CD4-positive, CD25-positive, alpha-beta regulatory T cell (primary cell): Measurements from ENCODE around the gene EVX1. TPM values are rescaled to one million over a fixed set of nuclear protein-coding genes. Genes with fewer than 3 reads are reported as not detected.

Experiments used
- ATAC-seq, 2 donors: fragments of 150-1000 bp; cut with Tn5 transposase; one replicate each; pipeline ENCODE4 v1.10.0; 2021; ENCODE audit warnings: low read depth in 2 of 2, moderate number of reproducible peaks in 2 of 2, moderate library complexity in 1 of 2
- DNase-seq, 3 donors: peaks; one replicate each; pipeline versions ENCODE4 v3.0.0 to v3.0.0-alpha.2; 2012 to 2022; ENCODE audit warnings: mixed read lengths in 1 of 3
- H3K27ac ChIP-seq: one replicate; pipeline ENCODE4 v1.7.0; 2013; ENCODE audit warnings: mild to moderate bottlenecking, low read length; ENCODE audit not compliant: insufficient read depth, poor library complexity, severe bottlenecking
- H3K27me3 ChIP-seq: one replicate; pipeline ENCODE4 v1.7.0; 2013; ENCODE audit warnings: low read length; ENCODE audit not compliant: control insufficient read depth, insufficient read depth
- H3K36me3 ChIP-seq: one replicate; pipeline ENCODE4 v1.7.0; 2013; ENCODE audit warnings: mild to moderate bottlenecking, low read length, moderate library complexity; ENCODE audit not compliant: control insufficient read depth, insufficient read depth
- H3K4me1 ChIP-seq: 2 replicates; pipeline ENCODE4 v1.7.0; 2013; ENCODE audit warnings: mild to moderate bottlenecking, low read length; ENCODE audit not compliant: insufficient read depth, control insufficient read depth, poor library complexity, severe bottlenecking
- H3K4me3 ChIP-seq: one replicate; pipeline ENCODE4 v1.7.0; 2013; ENCODE audit warnings: low read depth, mild to moderate bottlenecking, low read length, moderate library complexity
- H3K9me3 ChIP-seq, 2 experiments: 1 replicate in 1 of 2; 2 replicates in 1 of 2; pipeline ENCODE4 v1.7.0; 2013; ENCODE audit warnings: low read length in 2 of 2, mild to moderate bottlenecking in 1 of 2, moderate library complexity in 1 of 2; ENCODE audit not compliant: control insufficient read depth in 2 of 2
- H3K27ac Mint-ChIP-seq, 3 donors: one replicate each; pipeline ENCODE4 v1.8.0; 2020 to 2022; ENCODE audit warnings: mild to moderate bottlenecking in 3 of 3, mixed read lengths in 3 of 3, moderate library complexity in 2 of 3
- H3K27me3 Mint-ChIP-seq: one replicate; pipeline ENCODE4 v1.8.0; 2022; ENCODE audit warnings: mild to moderate bottlenecking, mixed read lengths
- H3K36me3 Mint-ChIP-seq: one replicate; pipeline ENCODE4 v1.8.0; 2020; ENCODE audit warnings: mixed read lengths
- H3K4me1 Mint-ChIP-seq, 4 donors: one replicate each; pipeline ENCODE4 v1.8.0; 2020 to 2022; ENCODE audit warnings: mixed read lengths in 4 of 4, mild to moderate bottlenecking in 1 of 4
- H3K4me3 Mint-ChIP-seq, 4 donors: one replicate each; pipeline ENCODE4 v1.8.0; 2020 to 2022; ENCODE audit warnings: mild to moderate bottlenecking in 4 of 4, mixed read lengths in 4 of 4, moderate library complexity in 3 of 4
- H3K9me3 Mint-ChIP-seq, 7 donors: one replicate each; pipeline ENCODE4 v1.8.0; 2020 to 2022; ENCODE audit warnings: mixed read lengths in 7 of 7, mild to moderate bottlenecking in 3 of 7, moderate library complexity in 2 of 7
- polyA plus RNA-seq, 4 donors: library from polyadenylated mRNA; unstranded; fragments of 300-500 nt; fragmentation: Illumina TruSeq; gene quantifications; one replicate each; pipeline ENCODE4 v1.2.3, GENCODE V29; 2021
- total RNA-seq: library from RNA; stranded (reverse); gene quantifications from one replicate; pipeline ENCODE4 v1.2.3, GENCODE V29; 2022

The EVX1 gene
- total and polyA plus RNA-seq, 5 donors from 2014 or later: not detected

DNA sequence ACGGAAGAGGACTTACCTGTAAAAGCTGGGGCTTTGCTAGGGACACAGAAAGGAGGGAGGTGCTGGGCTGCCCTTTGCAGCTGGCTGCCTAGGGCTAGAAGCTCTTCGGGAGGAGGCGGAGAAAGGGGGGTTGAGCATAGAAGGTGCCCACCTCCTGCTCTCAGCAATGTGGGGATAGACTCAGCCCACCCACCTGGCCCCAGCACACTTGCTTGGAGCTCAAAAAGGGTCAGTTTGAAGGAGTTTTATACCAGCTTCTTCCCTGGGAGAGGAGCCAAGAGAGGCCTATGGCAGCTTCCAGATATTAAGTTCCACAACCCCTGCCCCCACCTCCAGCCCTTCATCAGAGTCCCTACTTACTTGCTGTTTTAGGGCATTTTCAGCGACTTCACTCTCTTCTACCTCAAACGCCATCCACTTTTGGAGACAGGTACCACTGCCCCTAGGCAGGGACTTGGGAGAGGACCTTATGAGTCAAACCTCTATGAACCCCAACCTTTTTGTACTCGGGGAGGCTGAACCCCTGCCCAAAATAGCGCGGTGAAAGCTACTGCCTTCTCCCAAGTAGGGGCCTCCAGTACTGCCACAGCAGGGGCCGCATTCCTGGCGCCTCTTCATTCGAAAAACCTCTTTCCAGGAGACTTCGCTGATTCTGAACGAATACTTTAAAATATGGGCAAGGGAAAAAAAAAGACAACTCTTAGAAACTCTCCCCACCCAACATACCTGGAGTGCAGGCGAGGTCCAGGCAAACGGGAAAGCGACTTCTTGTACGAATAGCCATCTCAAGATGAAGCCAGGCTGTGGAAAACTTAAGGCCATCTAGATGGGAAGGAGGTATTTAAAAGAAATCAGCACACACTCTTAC is 1.2 kb upstream of the EVX1 start:
- peaks cover 86% of the 10 kb centered on the region for H3K27me3 Mint-ChIP-seq
- H3K9me3 ChIP-seq: no peaks in the 10 kb centered on the region

DNA sequence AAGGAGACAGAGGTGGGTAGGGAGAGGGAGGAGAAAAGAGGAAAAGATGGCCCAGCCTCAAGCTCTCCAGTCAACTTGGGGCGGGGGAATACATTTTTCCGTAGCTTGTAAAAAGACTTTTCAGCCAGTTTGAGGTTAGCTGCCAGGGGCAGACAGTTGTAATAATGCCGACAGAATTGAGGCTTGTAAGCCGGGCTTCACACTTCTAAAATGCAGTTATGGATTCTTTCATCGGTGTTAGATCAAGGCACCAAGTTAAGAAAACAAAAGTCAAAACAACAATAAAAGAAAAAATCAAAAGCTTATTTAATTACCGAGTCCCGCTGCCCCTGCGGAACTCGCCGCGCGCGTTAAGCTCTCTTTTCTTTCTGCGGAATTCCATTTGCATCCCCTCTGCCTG is 448 bp upstream of the EVX1 start:
- Histone ChIP-seq H3K4me1 (peaks cover 9% of the 10 kb centered on the region), H3K9me3 (no peaks in the 10 kb centered on the region), H3K4me3 (no peak overlapping the region), H3K27ac (no peak overlapping the region), H3K36me3 (no peaks in the 10 kb centered on the region), H3K27me3 (peaks cover 32% of the 10 kb centered on the region)
- Mint-ChIP-seq H3K27me3 (peaks cover 86% of the 10 kb centered on the region), H3K9me3 (peaks cover 0 to 3% (median 0%) of the 10 kb centered on the region in 7 donors), H3K4me3 (peak overlapping the region in 3 of 4 donors; percentile 8 to 68 (median 60)), H3K36me3 (no peaks in the 10 kb centered on the region), H3K4me1 (peaks cover 0 to 36% (median 10%) of the 10 kb centered on the region in 4 donors), H3K27ac (peak overlapping the region in 1 of 3 donors; percentile 32)
- no peak for DNase-seq
- no peak for ATAC-seq

More for the DNA sequence above, 1.2 kb upstream of the EVX1 start:
- Histone ChIP-seq H3K4me1 (peaks cover 9% of the 10 kb centered on the region), H3K4me3 (no peak overlapping the region), H3K27ac (no peak overlapping the region), H3K36me3 (no peaks in the 10 kb centered on the region), H3K27me3 (peaks cover 34% of the 10 kb centered on the region)
- ATAC-seq: no peak
- H3K9me3 Mint-ChIP-seq: peaks cover 0 to 2% (median 0%) of the 10 kb centered on the region in 7 donors
- peaks cover 0 to 36% (median 10%) of the 10 kb centered on the region in 4 donors for H3K4me1 Mint-ChIP-seq
- H3K36me3 Mint-ChIP-seq: no peaks in the 10 kb centered on the region
- no peak overlapping the region for H3K27ac Mint-ChIP-seq
- no peak for DNase-seq
- H3K4me3 Mint-ChIP-seq: no peak overlapping the region

DNA sequence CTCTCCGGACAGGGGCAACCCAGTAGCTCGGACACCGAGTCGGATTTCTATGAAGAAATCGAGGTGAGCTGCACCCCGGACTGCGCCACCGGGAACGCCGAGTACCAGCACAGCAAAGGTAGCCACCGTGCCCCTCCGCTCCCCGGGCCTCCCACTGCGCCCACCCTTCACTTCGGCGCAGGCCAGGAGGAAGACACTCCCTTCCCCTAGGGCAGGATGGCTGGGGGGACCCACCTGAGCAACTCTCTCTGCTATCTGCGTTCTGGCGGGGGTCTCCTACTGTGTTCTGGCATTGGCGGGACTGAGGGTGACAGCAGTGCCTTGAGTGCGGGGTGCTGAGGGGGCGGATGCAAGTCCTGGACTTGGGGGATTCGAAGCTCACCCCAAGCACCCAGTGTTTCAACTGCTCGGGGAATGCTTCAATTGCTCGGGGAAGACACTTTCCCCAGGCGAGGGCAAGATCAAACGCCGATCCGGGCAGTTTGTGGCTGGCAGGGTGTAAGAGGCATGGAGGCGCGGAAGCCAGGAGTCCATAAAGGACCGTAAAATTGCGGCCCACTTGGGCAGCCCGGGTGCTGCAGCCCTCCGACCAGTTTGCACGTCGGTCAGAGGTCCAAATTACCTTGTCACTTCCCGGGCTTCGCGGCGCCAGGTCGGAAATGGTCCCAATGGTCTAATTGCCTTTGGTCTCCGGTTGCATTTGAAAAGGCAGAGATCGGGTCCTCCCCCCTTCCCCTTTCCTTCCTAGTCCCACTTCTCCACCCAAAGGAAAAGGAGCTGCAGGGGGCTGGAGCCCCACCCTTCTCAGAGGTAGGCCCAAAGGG is 950 bp downstream of the EVX1 start:
- Histone ChIP-seq H3K4me1 (peaks cover 9% of the 10 kb centered on the region), H3K9me3 (no peaks in the 10 kb centered on the region), H3K4me3 (no peak overlapping the region), H3K36me3 (no peaks in the 10 kb centered on the region), H3K27me3 (peaks cover 33% of the 10 kb centered on the region), H3K27ac (no peak overlapping the region)
- H3K27ac Mint-ChIP-seq: peak overlapping the region in 1 of 3 donors; percentile 55
- H3K9me3 Mint-ChIP-seq: peaks cover 0 to 3% (median 0%) of the 10 kb centered on the region in 7 donors
- H3K27me3 Mint-ChIP-seq: peaks cover 86% of the 10 kb centered on the region
- DNase-seq (no peak), ATAC-seq (no peak)
- peaks cover 0 to 36% (median 10%) of the 10 kb centered on the region in 4 donors for H3K4me1 Mint-ChIP-seq
- peak overlapping the region in 2 of 4 donors; percentile 13 to 53 for H3K4me3 Mint-ChIP-seq
- no peaks in the 10 kb centered on the region for H3K36me3 Mint-ChIP-seq

DNA sequence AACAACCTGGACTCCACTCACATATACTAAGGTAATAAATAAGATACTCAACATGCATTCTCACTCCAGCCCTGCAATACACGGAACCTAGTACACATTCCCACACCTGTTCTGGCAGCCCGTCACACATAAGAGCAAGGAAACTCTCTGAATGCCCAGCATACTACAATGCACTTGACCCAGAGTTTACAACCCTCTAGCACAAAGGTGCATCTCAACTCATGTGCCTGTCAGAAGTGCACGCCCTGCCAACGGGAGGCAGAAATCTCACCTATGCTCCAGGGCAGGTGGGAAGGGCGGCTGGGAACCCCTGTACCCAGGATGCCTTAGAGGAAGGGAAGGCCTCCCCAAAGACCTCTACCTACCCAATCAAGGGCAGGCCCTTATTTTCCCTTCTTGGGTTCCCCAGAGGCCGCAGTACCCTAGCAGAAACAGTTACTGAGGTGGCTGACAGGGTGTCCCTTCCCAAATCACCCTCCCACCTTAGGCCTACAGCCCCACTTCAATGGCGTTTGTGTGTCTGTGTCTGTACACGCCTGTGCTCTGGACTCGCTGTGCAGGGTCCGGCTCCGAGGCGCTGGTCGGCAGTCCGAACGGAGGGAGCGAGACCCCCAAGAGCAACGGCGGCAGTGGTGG is 2.0 kb downstream of the EVX1 start:
- Histone ChIP-seq H3K27me3 (peaks cover 37% of the 10 kb centered on the region), H3K4me1 (peaks cover 9% of the 10 kb centered on the region), H3K9me3 (no peaks in the 10 kb centered on the region), H3K36me3 (no peaks in the 10 kb centered on the region), H3K4me3 (no peak overlapping the region), H3K27ac (no peak overlapping the region)
- ATAC-seq (no peak), DNase-seq (no peak)
- H3K27ac Mint-ChIP-seq: peak overlapping the region in 1 of 3 donors; percentile 52
- H3K4me3 Mint-ChIP-seq: peak overlapping the region in 2 of 4 donors; percentile 12 to 65
- peaks cover 90% of the 10 kb centered on the region for H3K27me3 Mint-ChIP-seq
- H3K9me3 Mint-ChIP-seq: peaks cover 0 to 3% (median 0%) of the 10 kb centered on the region in 7 donors
- H3K36me3 Mint-ChIP-seq: no peaks in the 10 kb centered on the region
- peaks cover 0 to 38% (median 10%) of the 10 kb centered on the region in 4 donors for H3K4me1 Mint-ChIP-seq

DNA sequence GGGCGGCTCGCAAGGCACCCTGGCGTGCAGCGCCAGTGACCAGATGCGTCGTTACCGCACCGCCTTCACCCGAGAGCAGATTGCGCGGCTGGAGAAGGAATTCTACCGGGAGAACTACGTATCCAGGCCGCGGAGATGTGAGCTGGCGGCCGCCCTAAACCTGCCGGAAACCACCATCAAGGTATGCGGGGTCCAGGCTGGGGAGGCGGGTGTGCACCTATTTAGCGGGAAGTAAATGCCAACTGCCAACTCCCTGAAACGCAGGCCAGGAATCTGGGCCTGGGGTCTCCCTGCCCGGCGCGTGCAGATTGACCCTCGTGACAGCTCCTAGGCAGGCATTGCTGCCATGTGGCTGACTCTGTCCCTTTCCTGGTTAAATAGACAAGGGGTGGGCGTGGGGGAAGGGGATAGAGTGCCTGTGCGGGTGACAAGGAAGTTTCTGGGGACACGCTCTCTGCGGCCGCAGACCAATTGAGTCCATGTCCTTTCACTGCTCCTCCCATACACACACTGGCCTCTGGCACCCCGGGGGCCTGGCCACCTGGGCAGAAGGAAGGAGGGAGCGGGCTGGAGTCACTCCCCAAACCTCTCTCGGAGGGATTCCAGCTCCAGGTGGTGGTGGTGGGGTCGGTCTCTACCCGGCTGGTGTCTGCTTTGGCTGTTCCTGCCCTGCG is 2.7 kb downstream of the EVX1 start:
- Mint-ChIP-seq H3K4me1 (peaks cover 0 to 39% (median 8%) of the 10 kb centered on the region in 4 donors), H3K27me3 (peaks cover 91% of the 10 kb centered on the region), H3K27ac (no peak overlapping the region), H3K4me3 (peak overlapping the region in 1 of 4 donors; percentile 65), H3K9me3 (peaks cover 0 to 5% (median 0%) of the 10 kb centered on the region in 7 donors), H3K36me3 (no peaks in the 10 kb centered on the region)
- no peak overlapping the region for H3K27ac ChIP-seq
- no peaks in the 10 kb centered on the region for H3K9me3 ChIP-seq
- DNase-seq (no peak), ATAC-seq (no peak)
- H3K36me3 ChIP-seq: no peaks in the 10 kb centered on the region
- no peak overlapping the region for H3K4me3 ChIP-seq
- H3K4me1 ChIP-seq: peaks cover 9% of the 10 kb centered on the region
- H3K27me3 ChIP-seq: peaks cover 41% of the 10 kb centered on the region

DNA sequence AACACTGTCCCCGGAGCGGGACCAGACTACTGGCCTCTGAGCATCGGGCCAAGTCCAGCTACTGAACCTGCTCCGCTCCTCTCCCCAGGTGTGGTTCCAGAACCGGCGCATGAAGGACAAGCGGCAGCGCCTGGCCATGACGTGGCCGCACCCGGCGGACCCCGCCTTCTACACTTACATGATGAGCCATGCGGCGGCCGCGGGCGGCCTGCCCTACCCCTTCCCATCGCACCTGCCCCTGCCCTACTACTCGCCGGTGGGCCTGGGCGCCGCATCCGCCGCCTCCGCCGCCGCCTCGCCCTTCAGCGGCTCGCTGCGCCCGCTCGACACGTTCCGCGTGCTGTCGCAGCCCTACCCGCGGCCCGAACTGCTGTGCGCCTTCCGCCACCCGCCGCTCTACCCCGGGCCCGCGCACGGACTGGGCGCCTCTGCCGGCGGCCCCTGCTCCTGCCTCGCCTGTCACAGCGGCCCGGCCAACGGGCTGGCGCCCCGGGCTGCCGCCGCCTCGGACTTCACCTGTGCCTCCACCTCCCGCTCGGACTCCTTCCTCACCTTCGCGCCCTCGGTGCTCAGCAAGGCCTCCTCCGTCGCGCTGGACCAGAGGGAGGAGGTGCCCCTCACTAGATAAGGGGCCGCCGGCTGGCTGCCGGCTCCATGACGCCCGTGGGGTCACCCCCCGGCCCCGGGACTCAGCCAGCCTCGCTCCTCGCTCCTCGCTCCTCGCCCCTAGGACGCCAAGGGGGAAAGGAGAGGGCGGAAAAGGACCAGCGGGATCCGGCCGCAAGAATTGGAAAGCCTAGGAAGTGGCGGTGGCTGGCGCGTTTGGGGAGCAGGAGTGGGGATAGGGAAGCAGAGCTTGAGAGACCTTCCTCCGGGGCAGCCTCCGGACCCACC is 3.4 kb downstream of the EVX1 start:
- Histone ChIP-seq H3K4me3 (no peak overlapping the region), H3K36me3 (no peaks in the 10 kb centered on the region), H3K27ac (no peak overlapping the region), H3K4me1 (peaks cover 9% of the 10 kb centered on the region), H3K27me3 (peaks cover 43% of the 10 kb centered on the region), H3K9me3 (no peaks in the 10 kb centered on the region)
- Mint-ChIP-seq H3K27me3 (peaks cover 91% of the 10 kb centered on the region), H3K4me1 (peaks cover 4 to 40% (median 13%) of the 10 kb centered on the region in 4 donors), H3K36me3 (no peaks in the 10 kb centered on the region), H3K27ac (no peak overlapping the region), H3K4me3 (no peak overlapping the region), H3K9me3 (peaks cover 0 to 5% (median 0%) of the 10 kb centered on the region in 7 donors)
- DNase-seq: no peak
- no peak for ATAC-seq
